Measurements from ENCODE around the gene NXF2. TPM values are rescaled to one million over a fixed set of nuclear protein-coding genes. Genes with fewer than 3 reads are reported as not detected.
"Not testable (repeated sequence)": the region's sequence is repeated elsewhere in the genome, so short reads cannot be mapped to it uniquely, and the experiment has no call there.

NXF2 gene
- total RNA-seq, result not detected
- long read RNA-seq, result 0 reads

DNA sequence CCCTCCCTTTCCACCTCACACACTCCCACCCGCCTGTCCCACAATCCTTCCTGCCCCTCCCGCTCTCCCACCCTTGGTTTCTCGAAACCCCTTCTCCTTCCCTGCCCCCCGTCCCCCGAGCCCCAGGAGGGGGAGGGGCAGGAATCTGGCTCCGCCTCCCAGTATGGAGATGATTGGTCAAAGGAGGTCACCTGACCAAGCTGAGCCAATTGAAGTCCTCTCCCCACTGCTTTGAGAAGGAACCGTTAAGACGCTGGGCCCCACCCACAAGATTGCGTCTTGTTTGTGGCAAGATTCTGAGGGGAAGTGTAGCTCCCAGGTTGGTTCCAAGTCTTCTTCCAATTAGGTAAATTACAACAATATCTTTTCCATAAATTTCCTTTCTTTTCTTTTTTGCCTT, at the start of gene NXF2:
NXF2 (plus strand) TSS at position 275 of the 400 bp plus-strand sequence. CDS start 59,912 bp downstream, outside the sequence.
- DNase-seq (ENCODE audit: low spot score), result not testable (repeated sequence)

- DNase-seq (ENCODE audit: low spot score), result not testable (repeated sequence)
Observed at GRCh38 chrX:102207940-102208339, 39.0 kb upstream of the NXF2 start.

GRCh38 chrX:102214986-102215385, 32.0 kb upstream of the NXF2 start, which contains the start of gene TCP11X1:
Gene TCP11X1 (plus strand): TSS chrX:102215301.
- not testable (repeated sequence) for DNase-seq (ENCODE audit: low spot score)

GRCh38 chrX:102216497-102216896, 30.5 kb upstream of the NXF2 start:
- DNase-seq (ENCODE audit: low spot score), result not testable (repeated sequence)

GRCh38 chrX:102235678-102236077, 11.3 kb upstream of the NXF2 start:
- peak; percentile 20 for DNase-seq (ENCODE audit: low spot score)

GRCh38 chrX:102240265-102240664, 6.7 kb upstream of the NXF2 start:
- peak; percentile 35 for DNase-seq (ENCODE audit: low spot score)

DNA sequence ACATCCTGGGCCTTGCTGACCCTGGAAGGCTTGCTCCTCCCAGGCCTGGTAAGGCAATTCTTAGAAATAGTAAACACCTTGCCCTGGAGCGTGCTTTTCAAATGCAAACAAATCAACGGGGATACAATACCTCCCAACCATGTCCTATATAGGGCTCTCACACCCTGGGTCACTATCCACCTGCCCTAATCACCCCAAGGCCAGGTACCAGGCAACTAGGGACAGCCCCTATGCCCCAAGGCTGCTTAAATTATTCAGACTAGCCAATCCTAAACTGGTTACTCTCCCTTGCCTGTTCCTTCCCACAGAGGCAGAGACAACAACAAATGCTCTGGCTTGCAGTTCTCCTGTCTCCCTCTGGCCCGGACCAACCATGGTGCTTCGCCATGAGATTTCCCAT, 25.3 kb downstream of the NXF2 start:
- not testable (repeated sequence) for DNase-seq (ENCODE audit: low spot score)

GRCh38 chrX:102338162-102338561, 91.2 kb downstream of the NXF2 start:
- peak; percentile 67 for DNase-seq (ENCODE audit: low spot score)

DNA sequence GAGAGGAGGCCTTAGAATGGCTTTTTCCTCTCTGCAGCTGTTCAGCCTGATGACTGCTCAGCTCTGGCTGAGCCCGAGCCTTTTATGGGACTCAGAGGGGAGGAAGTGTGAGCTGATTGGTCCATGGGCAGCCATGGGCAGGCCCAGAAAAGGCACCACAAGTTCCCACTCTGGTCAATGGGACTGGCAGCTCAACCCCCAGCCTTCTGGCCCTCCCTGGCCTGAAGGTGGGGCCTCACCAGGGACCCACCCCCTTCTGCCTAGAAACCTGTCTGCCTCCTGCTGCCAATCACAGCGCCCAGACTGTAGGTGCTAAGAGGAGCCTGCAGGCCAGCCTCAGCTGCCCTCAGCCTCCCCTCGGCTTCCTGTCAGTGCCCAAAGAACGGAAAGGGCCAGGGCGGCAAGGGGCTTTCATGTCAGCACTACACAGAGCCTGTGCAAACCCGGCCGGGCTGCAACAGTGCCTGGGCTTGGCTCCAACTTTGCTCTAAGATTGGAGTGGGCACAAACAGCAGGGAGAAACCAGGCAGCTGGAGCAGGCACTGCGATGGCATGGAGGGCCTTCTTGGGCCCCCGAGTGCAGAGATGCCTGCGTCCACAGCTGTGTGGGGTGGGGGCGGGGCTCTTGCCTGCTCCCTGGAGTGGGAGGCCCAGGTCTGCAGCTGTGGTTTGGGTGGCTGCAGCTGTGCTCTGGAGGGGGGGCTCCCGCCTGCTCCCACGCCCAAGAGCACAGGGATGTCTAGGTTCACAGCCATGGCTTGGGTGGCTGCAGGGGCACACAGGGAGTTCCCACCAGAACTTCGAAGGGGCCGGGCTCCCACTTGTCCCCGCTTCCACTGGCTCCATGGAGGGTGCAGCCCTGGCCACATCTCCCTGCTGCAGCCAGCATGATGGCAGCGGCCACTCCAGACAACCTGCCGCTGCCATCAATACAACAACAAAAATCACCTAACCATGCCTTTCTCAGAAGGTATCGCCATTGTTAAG, 92.6 kb downstream of the NXF2 start:
- peak; percentile 73 for DNase-seq (ENCODE audit: low spot score)

- no peak for DNase-seq (ENCODE audit: low spot score)
Observed at GRCh38 chrX:102341867-102342266, 94.9 kb downstream of the NXF2 start.

DNA sequence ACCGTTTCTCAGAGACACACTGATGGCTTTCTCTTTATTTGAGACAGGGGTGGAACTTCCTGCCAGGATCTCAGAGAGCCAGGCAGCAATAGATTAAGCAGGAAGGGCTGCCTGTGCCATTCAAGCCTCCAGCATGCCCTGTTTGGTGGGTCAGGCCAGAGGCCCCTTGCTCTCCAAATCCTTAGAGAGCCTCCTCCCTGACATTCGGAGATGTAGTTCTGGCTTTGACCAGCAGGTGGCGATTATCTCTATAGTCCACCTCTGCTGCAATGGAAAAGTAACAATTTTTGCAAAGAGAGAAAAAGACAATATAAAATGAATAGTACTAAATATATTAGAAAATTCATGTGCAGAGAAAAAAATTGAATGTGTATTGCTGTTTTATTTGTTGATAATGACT, 98.9 kb downstream of the NXF2 start:
- peak; percentile 68 for DNase-seq (ENCODE audit: low spot score)

Other genes starting within 250 kb of the NXF2 start
- gene TCEAL2, start 121.5 kb upstream of the NXF2 start, total RNA-seq, result 0.32 TPM
- not detected for gene TCEAL6, start 104.7 kb upstream of the NXF2 start, total RNA-seq
- gene BEX5, start 91.2 kb upstream of the NXF2 start, total RNA-seq, result 1.2 TPM
- gene TCP11X1, start 31.9 kb upstream of the NXF2 start, total RNA-seq, result not detected
- gene NXF2B, start 192.8 kb downstream of the NXF2 start, total RNA-seq, result not detected
- gene TCP11X2, start 224.6 kb downstream of the NXF2 start, total RNA-seq, result not detected

Data from mesenteric fat pad (tissue), 1 donor.